ENCODE results near the gene NRXN3. TPM values are rescaled to one million over a fixed set of nuclear protein-coding genes. Genes with fewer than 3 reads are reported as not detected.

NRXN3 gene
- polyA plus RNA-seq, 1 of the 3 experiments (the other 2 are of a cell fraction): 1.6 TPM

DNA sequence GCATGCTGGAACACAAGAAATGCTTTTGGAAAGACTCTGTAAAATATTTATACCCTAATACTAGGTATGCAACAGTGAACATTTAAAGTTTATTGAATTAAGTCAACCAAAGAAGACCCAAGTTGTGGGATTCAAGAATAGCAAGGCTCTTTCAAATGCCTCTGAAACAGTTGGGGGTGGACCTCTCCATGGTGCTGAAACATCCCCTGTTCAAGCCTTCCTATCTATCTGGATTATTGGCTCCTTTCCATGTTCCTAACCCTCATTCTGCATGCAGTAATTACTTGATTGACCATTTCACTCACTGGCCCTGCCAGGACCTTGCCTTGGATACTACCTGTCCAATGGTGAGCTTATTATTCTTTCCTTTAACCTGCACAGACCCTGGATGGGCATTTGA is 349.7 kb downstream of the NRXN3 start:
- no peaks in the 10 kb centered on the region for H3K27me3 ChIP-seq (ENCODE audit: insufficient read depth)
- no peak overlapping the region for H3K27ac ChIP-seq (ENCODE audit: low read depth in 2 of 2, low read length in 1 of 2)
- ChIA-PET CTCF (no interaction called here), POLR2A (no interaction called here)
- no peak overlapping the region for H3K4me2 ChIP-seq
- no peaks in the 10 kb centered on the region for H3K9me3 ChIP-seq
- no peak for DNase-seq
- H3K9ac ChIP-seq: no peak overlapping the region
- no peak for TF ChIP-seq RXRA (IDR thresholded peaks at IDR 0.05; ENCODE audit: borderline replicate concordance, low read depth)
- TF ChIP-seq, protein P1, sequence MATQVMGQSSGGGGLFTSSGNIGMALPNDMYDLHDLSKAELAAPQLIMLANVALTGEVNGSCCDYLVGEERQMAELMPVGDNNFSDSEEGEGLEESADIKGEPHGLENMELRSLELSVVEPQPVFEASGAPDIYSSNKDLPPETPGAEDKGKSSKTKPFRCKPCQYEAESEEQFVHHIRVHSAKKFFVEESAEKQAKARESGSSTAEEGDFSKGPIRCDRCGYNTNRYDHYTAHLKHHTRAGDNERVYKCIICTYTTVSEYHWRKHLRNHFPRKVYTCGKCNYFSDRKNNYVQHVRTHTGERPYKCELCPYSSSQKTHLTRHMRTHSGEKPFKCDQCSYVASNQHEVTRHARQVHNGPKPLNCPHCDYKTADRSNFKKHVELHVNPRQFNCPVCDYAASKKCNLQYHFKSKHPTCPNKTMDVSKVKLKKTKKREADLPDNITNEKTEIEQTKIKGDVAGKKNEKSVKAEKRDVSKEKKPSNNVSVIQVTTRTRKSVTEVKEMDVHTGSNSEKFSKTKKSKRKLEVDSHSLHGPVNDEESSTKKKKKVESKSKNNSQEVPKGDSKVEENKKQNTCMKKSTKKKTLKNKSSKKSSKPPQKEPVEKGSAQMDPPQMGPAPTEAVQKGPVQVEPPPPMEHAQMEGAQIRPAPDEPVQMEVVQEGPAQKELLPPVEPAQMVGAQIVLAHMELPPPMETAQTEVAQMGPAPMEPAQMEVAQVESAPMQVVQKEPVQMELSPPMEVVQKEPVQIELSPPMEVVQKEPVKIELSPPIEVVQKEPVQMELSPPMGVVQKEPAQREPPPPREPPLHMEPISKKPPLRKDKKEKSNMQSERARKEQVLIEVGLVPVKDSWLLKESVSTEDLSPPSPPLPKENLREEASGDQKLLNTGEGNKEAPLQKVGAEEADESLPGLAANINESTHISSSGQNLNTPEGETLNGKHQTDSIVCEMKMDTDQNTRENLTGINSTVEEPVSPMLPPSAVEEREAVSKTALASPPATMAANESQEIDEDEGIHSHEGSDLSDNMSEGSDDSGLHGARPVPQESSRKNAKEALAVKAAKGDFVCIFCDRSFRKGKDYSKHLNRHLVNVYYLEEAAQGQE (IDR thresholded peaks at IDR 0.05; ENCODE audit: low read depth, low read length): peak; percentile 83
- no peaks in the 10 kb centered on the region for H3K9me2 ChIP-seq
- no peak overlapping the region for H3K4me3 ChIP-seq (ENCODE audit: low read depth in 2 of 2, low read length in 1 of 2)
- H4K20me1 ChIP-seq (ENCODE audit: insufficient read depth): no peaks in the 10 kb centered on the region
- H2AFZ ChIP-seq (ENCODE audit: low read depth): no peak overlapping the region
- no peaks in the 10 kb centered on the region for H3K79me2 ChIP-seq (ENCODE audit: insufficient read depth)
- no peaks in the 10 kb centered on the region for H3K4me1 ChIP-seq (ENCODE audit: control insufficient read depth in 1 of 2, insufficient read depth in 2 of 2, low read depth in 1 of 2, low read length in 1 of 2)
- no peaks in the 10 kb centered on the region for H3F3A ChIP-seq (replicated peaks; ENCODE audit: insufficient read depth)
- H3K36me3 ChIP-seq (replicated peaks in 1 of 2; ENCODE audit: control insufficient read depth in 1 of 2, insufficient read depth in 2 of 2, low read length in 1 of 2): no peaks in the 10 kb centered on the region

DNA sequence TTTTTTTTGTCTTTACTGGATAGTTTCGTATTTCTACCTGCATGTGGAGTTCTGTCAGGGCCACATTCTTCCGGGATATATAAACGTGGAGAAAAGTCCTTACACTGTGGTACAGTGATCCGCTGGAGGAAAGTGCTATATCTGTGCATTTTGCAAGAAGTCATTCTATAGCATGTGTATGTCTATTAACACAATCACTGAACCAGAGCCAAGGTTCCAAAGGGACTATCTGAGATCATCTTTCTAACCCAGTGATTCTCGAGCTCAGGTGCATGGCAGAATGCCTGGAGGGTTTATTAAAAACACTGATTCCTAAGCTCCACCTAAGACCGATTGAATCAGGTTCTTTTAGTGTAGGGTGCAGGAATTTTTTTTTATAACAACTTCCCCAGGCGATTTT is 354.0 kb downstream of the NRXN3 start:
- POLR2A ChIA-PET: no interaction called here
- Histone ChIP-seq H3K4me1 (ENCODE audit: control insufficient read depth in 1 of 2, insufficient read depth in 2 of 2, low read depth in 1 of 2, low read length in 1 of 2) (no peaks in the 10 kb centered on the region), H3K9me2 (no peaks in the 10 kb centered on the region), H3K27ac (ENCODE audit: low read depth in 2 of 2, low read length in 1 of 2) (no peak overlapping the region), H3K4me3 (ENCODE audit: low read depth in 2 of 2, low read length in 1 of 2) (no peak overlapping the region), H3K9ac (no peak overlapping the region), H4K20me1 (ENCODE audit: insufficient read depth) (no peaks in the 10 kb centered on the region), H3K9me3 (no peaks in the 10 kb centered on the region), H3K27me3 (ENCODE audit: insufficient read depth) (no peaks in the 10 kb centered on the region), H3F3A (replicated peaks; ENCODE audit: insufficient read depth) (no peaks in the 10 kb centered on the region), H3K4me2 (no peak overlapping the region), H3K36me3 (replicated peaks in 1 of 2; ENCODE audit: control insufficient read depth in 1 of 2, insufficient read depth in 2 of 2, low read length in 1 of 2) (no peaks in the 10 kb centered on the region), H3K79me2 (ENCODE audit: insufficient read depth) (no peaks in the 10 kb centered on the region), H2AFZ (ENCODE audit: low read depth) (no peak overlapping the region)
- TF ChIP-seq RXRA (IDR thresholded peaks at IDR 0.05; ENCODE audit: borderline replicate concordance, low read depth): no peak
- DNase-seq: no peak
- 20% methylated on average over 7 of the region's 7 CpGs for WGBS (ENCODE audit: low lambda C conversion rate)
- CTCF ChIA-PET: no interaction called here

DNA sequence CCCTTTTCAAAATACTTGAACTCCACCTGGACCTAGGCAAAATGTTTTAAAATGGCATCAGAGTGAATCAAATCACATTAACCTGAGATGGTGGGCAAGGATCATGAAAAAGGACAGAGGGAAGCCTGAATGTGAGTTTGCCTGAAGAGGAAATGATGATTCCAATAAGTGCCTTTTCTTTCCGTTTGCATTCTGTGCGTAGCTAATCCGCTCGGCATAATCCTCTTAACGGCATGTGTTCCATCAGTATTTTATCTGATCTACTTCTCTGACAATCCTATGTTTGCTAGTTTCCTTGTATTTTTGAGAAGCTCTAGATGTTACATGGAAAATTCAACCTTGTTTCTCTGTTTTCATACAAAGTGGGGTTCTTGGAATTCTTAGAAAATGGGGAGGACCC is 354.6 kb downstream of the NRXN3 start:
- no peak overlapping the region for H3K4me3 ChIP-seq (ENCODE audit: low read depth in 2 of 2, low read length in 1 of 2)
- WGBS (ENCODE audit: low lambda C conversion rate): 81% methylated on average over 5 of the region's 5 CpGs
- H3K27me3 ChIP-seq (ENCODE audit: insufficient read depth): no peaks in the 10 kb centered on the region
- no peaks in the 10 kb centered on the region; the same call in 1 of the 2 replicates for H3K9me3 ChIP-seq
- CTCF ChIA-PET: interaction anchor here (1.0 kb wide), 1 partner anchor 76 kb away, joined by 3 read pairs; no protein-coding TSS in a partner anchor
- H2AFZ ChIP-seq (ENCODE audit: low read depth): no peak overlapping the region
- TF ChIP-seq ELF1 (IDR thresholded peaks at IDR 0.05): no peak
- no peak for TF ChIP-seq SIN3A (IDR thresholded peaks at IDR 0.05; ENCODE audit: borderline replicate concordance, low read depth, low read length)
- TF ChIP-seq NRF1 (IDR thresholded peaks at IDR 0.05; ENCODE audit: low read depth, low read length): no peak
- TF ChIP-seq, protein P2, sequence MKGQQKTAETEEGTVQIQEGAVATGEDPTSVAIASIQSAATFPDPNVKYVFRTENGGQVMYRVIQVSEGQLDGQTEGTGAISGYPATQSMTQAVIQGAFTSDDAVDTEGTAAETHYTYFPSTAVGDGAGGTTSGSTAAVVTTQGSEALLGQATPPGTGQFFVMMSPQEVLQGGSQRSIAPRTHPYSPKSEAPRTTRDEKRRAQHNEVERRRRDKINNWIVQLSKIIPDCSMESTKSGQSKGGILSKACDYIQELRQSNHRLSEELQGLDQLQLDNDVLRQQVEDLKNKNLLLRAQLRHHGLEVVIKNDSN (IDR thresholded peaks at IDR 0.05; ENCODE audit: borderline replicate concordance, low read depth): no peak
- TF ChIP-seq FOXM1 (IDR thresholded peaks at IDR 0.05; ENCODE audit: low read depth): no peak
- no peaks in the 10 kb centered on the region for H3F3A ChIP-seq (replicated peaks; ENCODE audit: insufficient read depth)
- no peak overlapping the region for H3K9ac ChIP-seq
- H3K27ac ChIP-seq (ENCODE audit: low read depth in 2 of 2, low read length in 1 of 2): no peak overlapping the region
- no peak overlapping the region for H3K4me2 ChIP-seq
- H3K79me2 ChIP-seq (ENCODE audit: insufficient read depth): no peaks in the 10 kb centered on the region
- no peaks in the 10 kb centered on the region for H3K36me3 ChIP-seq (replicated peaks in 1 of 2; ENCODE audit: control insufficient read depth in 1 of 2, insufficient read depth in 2 of 2, low read length in 1 of 2)
- no peaks in the 10 kb centered on the region for H3K9me2 ChIP-seq
- no peaks in the 10 kb centered on the region for H4K20me1 ChIP-seq (ENCODE audit: insufficient read depth)
- POLR2A ChIA-PET: no interaction called here
- no peaks in the 10 kb centered on the region for H3K4me1 ChIP-seq (ENCODE audit: control insufficient read depth in 1 of 2, insufficient read depth in 2 of 2, low read depth in 1 of 2, low read length in 1 of 2)
- DNase-seq: no peak

Measured in SK-N-SH (cell line).